ENCODE measurements around the gene CD276. TPM values are rescaled to one million over a fixed set of nuclear protein-coding genes. Genes with fewer than 3 reads are reported as not detected.
"Not testable (repeated sequence)": the region's sequence is repeated elsewhere in the genome, so short reads cannot be mapped to it uniquely, and the experiment has no call there.

CD276 gene
- 10 to 100 TPM; 31.8 to 58.1 (median 40.1) TPM for total RNA-seq

DNA sequence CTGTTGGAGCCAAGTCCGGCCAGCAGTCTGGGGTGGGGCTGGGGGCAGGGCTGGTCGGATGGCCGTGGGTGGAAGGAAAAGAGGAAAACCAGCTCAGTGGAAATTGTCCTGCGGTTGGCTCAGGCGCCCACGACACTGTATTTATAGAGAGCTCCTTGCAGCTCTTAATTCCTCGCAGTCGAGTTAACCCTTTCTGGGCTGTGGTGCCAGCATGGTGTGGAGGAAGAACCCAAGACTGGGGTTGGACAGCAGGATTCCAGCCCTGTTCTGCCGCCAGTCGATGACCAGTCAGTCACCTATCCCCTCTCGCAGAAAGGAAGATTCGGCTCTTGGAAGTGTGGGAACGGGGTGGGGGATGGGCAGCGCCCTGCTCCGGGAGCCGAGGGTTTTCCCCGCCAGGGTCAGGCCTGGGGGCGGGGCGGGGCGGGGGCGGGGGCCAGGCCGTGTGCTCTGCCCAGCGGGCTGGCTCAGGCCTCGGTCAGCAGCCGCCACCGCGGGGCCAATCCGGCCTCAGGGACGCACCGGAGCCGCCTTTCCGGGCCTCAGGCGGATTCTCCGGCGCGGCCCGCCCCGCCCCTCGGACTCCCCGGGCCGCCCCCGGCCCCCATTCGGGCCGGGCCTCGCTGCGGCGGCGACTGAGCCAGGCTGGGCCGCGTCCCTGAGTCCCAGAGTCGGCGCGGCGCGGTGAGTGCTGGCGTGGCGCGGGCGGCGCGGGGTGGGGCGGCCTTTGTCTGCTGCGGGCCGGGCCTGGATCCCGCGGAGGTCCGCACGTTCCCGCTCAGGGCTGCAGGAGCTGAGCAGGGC lies at the start of gene CD276:
TSS of gene CD276 (plus strand) at position 607 of the 804 bp plus-strand sequence. CDS start 15,257 bp downstream, outside the sequence.
- Histone ChIP-seq H3K9me3 (no peaks in the 10 kb centered on the region), H3K4me1 (peaks cover 43 to 59% (median 55%) of the 10 kb centered on the region in 4 donors), H3K27me3 (peaks cover 0 to 5% (median 0%) of the 10 kb centered on the region in 4 donors), H3K27ac (replicated peaks in 1 of 4) (peak within 1 kb of the TSS; percentile 88 to 93 (median 91)), H3K36me3 (no peaks in the 10 kb centered on the region), H3K4me3 (peak within 1 kb of the TSS; percentile 93 to 96 (median 95))
- TF ChIP-seq POLR2AphosphoS5 (IDR thresholded peaks at IDR 0.05) (peak in 1 of 2 donors; percentile 31), EP300 (IDR thresholded peaks at IDR 0.05) (no peak)
- no peak for DNase-seq (ENCODE audit: extremely low spot score)
- intact Hi-C loops (cut with DNase I): no loop called here
- WGBS: 3% methylated on average over 13 of the region's 69 CpGs

DNA sequence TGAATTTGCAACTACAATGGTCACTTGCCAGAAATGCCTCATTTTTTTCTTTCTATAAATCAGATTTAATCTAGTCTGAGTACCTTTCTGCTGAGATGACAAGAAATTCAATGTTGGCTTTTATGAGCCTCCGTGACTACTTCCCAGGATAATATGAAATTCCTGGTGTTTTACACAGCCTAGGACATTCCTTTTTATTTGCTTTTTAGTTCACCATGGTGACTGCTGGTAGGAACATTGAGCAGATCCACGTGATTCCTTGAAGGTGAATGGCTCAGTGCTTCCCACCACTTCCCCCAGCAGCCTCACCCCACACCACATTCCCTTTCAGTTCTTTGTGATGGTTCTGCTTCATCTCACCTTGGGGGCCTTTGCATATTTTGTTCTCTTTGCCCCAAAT lies 46.7 kb upstream of the CD276 start:
- intact Hi-C loops (cut with DNase I): loop anchor here (2.0 kb wide), 3 partner anchors 61 to 353 kb away; no protein-coding TSS in a partner anchor
- H3K9me3 ChIP-seq: no peaks in the 10 kb centered on the region
- no peak for DNase-seq (ENCODE audit: extremely low spot score)
- peaks cover 8 to 21% (median 13%) of the 10 kb centered on the region in 4 donors for H3K4me1 ChIP-seq
- no peak overlapping the region for H3K4me3 ChIP-seq
- WGBS: 35% methylated on average over 2 of the region's 2 CpGs
- TF ChIP-seq POLR2AphosphoS5 (IDR thresholded peaks at IDR 0.05) (no peak), EP300 (IDR thresholded peaks at IDR 0.05) (no peak), POLR2A (IDR thresholded peaks at IDR 0.05; ENCODE audit: low read depth) (no peak)
- no peak overlapping the region for H3K27ac ChIP-seq (replicated peaks in 1 of 4)
- no peaks in the 10 kb centered on the region for H3K27me3 ChIP-seq
- H3K36me3 ChIP-seq: no peaks in the 10 kb centered on the region

DNA sequence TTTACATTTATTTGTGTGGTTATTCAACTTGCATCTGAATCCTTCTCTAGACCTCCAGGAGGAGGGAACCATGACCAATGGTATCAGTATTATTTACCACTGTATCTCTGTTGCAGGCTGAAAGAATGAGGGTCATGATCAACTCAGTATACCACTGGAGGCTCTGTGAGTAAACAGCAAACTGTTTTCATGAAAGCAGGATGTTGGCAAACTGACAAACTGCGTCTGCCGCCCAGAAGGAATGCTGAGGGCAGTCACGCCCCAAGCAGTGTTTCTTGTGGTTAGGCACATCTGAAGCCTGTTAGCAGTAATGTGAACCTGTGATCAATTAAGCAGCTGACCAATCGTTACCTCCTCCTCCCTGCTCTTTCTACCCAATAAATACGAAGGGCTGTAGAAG lies 44.7 kb upstream of the CD276 start:
- WGBS: 86% methylated on average over 5 of the region's 5 CpGs
- H3K9me3 ChIP-seq; intact Hi-C loops (cut with DNase I); H3K27me3 ChIP-seq; H3K27ac ChIP-seq (replicated peaks in 1 of 4); H3K4me3 ChIP-seq; DNase-seq (ENCODE audit: extremely low spot score); H3K36me3 ChIP-seq: not testable (repeated sequence)
- peaks cover 0 to 10% (median 4%) of the 10 kb centered on the region in 4 donors for H3K4me1 ChIP-seq

DNA sequence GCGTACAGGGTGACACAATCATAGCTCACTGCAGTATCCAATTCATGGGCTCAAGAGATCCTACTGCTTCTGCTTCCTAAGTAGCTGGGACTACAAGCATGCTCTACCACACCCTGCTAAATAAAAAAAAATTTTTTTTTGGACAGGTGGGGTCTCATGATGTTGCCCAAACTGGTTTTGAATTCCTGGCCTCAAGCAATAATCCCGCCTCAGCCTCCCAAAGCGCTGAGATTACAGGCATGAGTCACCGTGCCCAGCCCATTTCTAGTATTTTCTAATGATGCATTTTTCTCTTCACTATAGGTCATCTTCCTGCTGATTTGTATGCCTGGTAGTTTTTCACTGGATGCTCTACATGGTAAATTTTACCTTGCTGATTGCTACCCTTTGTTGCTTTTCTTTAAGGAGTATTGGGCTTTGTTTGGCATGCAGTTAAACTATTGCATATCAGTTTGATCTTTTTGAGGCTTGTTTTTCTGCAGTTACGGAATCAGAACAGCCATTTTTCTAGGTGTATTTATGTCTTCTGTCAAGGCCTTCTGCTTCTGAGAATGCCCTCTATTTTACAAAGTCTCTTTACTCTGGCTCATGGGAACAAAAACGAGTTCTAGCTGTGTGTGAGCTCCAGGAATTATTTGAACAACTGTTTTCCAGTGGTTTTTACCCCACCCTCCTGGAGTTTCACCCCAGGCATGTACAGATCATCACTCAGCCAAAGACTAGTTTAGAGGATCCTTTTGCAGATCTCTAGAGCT lies 36.7 kb upstream of the CD276 start:
- no peak for TF ChIP-seq POLR2A (IDR thresholded peaks at IDR 0.05; ENCODE audit: low read depth)
- TF ChIP-seq, protein P1, sequence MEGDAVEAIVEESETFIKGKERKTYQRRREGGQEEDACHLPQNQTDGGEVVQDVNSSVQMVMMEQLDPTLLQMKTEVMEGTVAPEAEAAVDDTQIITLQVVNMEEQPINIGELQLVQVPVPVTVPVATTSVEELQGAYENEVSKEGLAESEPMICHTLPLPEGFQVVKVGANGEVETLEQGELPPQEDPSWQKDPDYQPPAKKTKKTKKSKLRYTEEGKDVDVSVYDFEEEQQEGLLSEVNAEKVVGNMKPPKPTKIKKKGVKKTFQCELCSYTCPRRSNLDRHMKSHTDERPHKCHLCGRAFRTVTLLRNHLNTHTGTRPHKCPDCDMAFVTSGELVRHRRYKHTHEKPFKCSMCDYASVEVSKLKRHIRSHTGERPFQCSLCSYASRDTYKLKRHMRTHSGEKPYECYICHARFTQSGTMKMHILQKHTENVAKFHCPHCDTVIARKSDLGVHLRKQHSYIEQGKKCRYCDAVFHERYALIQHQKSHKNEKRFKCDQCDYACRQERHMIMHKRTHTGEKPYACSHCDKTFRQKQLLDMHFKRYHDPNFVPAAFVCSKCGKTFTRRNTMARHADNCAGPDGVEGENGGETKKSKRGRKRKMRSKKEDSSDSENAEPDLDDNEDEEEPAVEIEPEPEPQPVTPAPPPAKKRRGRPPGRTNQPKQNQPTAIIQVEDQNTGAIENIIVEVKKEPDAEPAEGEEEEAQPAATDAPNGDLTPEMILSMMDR (IDR thresholded peaks at IDR 0.05): no peak
- TF ChIP-seq POLR2AphosphoS5 (IDR thresholded peaks at IDR 0.05): no peak
- no peak for TF ChIP-seq EP300 (IDR thresholded peaks at IDR 0.05)
- Histone ChIP-seq H3K27ac (replicated peaks in 1 of 4) (no peak overlapping the region), H3K4me1 (peaks cover 0 to 4% (median 0%) of the 10 kb centered on the region in 4 donors), H3K36me3 (no peaks in the 10 kb centered on the region), H3K4me3 (no peak overlapping the region), H3K9me3 (no peaks in the 10 kb centered on the region), H3K27me3 (peaks cover 0 to 7% (median 0%) of the 10 kb centered on the region in 4 donors)
- intact Hi-C loops (cut with DNase I): no loop called here
- no peak for DNase-seq (ENCODE audit: extremely low spot score)
- WGBS: 74% methylated on average over 6 of the region's 6 CpGs

DNA sequence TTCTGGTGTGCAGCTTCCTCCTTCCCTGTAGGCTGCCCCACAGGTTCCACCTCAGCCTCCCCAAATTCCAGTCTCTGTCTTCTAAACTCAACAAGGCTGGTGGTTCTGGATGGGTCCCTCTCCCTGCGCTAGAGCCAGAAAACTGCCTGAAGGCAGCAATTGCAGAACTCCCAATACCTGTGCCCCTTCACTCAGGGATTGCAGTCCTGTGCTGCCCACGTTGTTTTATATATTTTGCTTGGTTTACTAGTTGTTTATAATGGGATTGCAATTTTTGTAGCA lies 36.2 kb upstream of the CD276 start:
- Histone ChIP-seq H3K36me3 (no peaks in the 10 kb centered on the region), H3K4me1 (peaks cover 0 to 4% (median 0%) of the 10 kb centered on the region in 4 donors), H3K4me3 (no peak overlapping the region), H3K27me3 (peaks cover 0 to 7% (median 0%) of the 10 kb centered on the region in 4 donors), H3K9me3 (no peaks in the 10 kb centered on the region), H3K27ac (replicated peaks in 1 of 4) (no peak overlapping the region)
- no peak for DNase-seq (ENCODE audit: extremely low spot score)
- intact Hi-C loops (cut with DNase I): no loop called here
- 77% methylated on average over 2 of the region's 2 CpGs for WGBS
- TF ChIP-seq, protein P1 (IDR thresholded peaks at IDR 0.05): no peak
- no peak for TF ChIP-seq EP300 (IDR thresholded peaks at IDR 0.05)
- TF ChIP-seq POLR2AphosphoS5 (IDR thresholded peaks at IDR 0.05): no peak

All from esophagus muscularis mucosa (tissue), 4 donors.